Measurements from ENCODE around the gene RASGEF1C.

DNA sequence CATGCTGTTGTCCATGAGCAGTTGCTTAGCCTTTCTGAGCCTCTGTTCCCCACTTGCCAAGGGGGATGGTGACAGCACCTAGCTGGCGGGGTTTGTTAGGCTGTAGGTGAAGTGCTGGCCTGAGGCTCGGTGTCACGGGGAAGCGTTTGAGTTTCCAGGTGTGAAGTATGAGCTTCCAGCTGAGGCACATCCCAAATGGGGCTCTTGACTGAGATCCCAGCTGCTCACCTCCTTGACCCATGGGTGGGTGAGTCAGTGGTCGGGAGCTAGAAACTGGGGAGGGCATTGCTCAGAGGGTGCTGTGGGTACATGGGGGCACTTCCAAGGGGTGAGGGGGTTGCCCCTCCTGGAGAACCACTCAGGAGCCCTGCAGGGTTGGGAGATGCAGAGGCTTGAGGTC lies 111.1 kb downstream of the RASGEF1C start:
- TF ChIP-seq POLR2AphosphoS5 (IDR thresholded peaks at IDR 0.05; ENCODE audit: borderline replicate concordance, low read depth, low read length) (no peak), EZH2 (IDR thresholded peaks at IDR 0.05) (no peak)
